HUES48 (cell line): Measurements from ENCODE around the gene CCDC107.

Experiments used
- H3K27ac ChIP-seq: one replicate; pipeline ENCODE4 v1.7.0; 2013; ENCODE audit warnings: low read depth, low read length, inconsistent platforms
- H3K27me3 ChIP-seq: 2 replicates; pipeline ENCODE4 v1.6.1; 2013; ENCODE audit warnings: mild to moderate bottlenecking, low read length; ENCODE audit not compliant: control insufficient read depth, insufficient read depth
- H3K36me3 ChIP-seq: 2 replicates; pipeline ENCODE4 v1.6.1; 2013; ENCODE audit warnings: low read length; ENCODE audit not compliant: control insufficient read depth, insufficient read depth
- H3K4me1 ChIP-seq: 2 replicates; pipeline ENCODE4 v1.6.1; 2013; ENCODE audit warnings: mild to moderate bottlenecking, low read length; ENCODE audit not compliant: control insufficient read depth, insufficient read depth
- H3K4me3 ChIP-seq: 2 replicates; pipeline ENCODE4 v1.5.1; 2013; ENCODE audit warnings: mild to moderate bottlenecking, low read depth, low read length
- H3K9ac ChIP-seq: 2 replicates; pipeline ENCODE4 v1.6.1; 2013; ENCODE audit warnings: mild to moderate bottlenecking, low read depth, low read length, moderate library complexity
- H3K9me3 ChIP-seq: 2 replicates; pipeline ENCODE4 v1.6.1; 2013; ENCODE audit warnings: low read length; ENCODE audit not compliant: control insufficient read depth, insufficient read depth

Gene CCDC107

DNA sequence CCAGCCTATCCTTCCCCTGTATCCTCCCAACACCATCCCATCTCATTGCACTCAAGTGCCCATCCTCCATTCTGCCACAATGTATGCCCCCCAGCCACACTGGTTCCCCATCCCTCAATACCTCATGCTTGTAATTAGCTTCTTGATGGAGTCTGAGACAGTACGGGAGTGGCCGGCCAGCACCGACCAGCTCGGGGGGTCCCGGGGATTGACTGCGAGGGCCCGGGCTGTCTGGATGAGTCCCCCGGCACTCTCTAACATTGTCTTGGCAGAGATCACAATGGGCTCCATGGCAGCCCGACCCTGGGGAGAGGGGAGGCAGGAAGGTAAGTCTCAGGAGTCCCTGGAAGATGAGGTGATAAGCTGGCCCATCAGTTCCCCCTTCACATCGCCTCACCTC is 48.9 kb downstream of the CCDC107 start:
- peaks cover 94% of the 10 kb centered on the region for H3K36me3 ChIP-seq
- H3K27ac ChIP-seq, result no peak overlapping the region
- H3K27me3 ChIP-seq, result no peaks in the 10 kb centered on the region
- no peaks in the 10 kb centered on the region for H3K4me1 ChIP-seq
- no peaks in the 10 kb centered on the region for H3K9me3 ChIP-seq
- H3K4me3 ChIP-seq, result no peak overlapping the region
- H3K9ac ChIP-seq, result no peak overlapping the region

DNA sequence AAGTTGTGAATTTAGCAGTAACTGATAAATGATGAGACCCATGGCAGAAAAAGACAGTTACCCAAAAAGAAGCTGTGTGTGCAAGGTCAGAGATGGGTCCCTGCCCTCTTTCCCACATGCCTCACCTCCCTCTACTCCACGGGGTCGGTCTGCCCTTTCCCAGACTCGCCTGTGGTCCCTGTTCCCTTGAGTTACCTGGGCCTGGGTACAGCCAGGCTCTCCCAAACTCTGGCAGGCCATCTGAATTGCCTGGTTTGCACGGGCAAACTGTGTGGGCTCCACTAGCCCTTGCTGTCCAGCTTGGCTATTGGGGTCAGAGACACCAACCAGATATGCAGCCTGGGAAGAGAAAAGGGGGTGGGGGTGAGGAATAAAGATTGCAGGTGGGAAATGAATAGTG is 50.1 kb downstream of the CCDC107 start:
- Histone ChIP-seq H3K27me3 (no peaks in the 10 kb centered on the region), H3K9ac (no peak overlapping the region), H3K4me3 (no peak overlapping the region), H3K4me1 (no peaks in the 10 kb centered on the region), H3K9me3 (no peaks in the 10 kb centered on the region), H3K27ac (no peak overlapping the region), H3K36me3 (peaks cover 95% of the 10 kb centered on the region)

DNA sequence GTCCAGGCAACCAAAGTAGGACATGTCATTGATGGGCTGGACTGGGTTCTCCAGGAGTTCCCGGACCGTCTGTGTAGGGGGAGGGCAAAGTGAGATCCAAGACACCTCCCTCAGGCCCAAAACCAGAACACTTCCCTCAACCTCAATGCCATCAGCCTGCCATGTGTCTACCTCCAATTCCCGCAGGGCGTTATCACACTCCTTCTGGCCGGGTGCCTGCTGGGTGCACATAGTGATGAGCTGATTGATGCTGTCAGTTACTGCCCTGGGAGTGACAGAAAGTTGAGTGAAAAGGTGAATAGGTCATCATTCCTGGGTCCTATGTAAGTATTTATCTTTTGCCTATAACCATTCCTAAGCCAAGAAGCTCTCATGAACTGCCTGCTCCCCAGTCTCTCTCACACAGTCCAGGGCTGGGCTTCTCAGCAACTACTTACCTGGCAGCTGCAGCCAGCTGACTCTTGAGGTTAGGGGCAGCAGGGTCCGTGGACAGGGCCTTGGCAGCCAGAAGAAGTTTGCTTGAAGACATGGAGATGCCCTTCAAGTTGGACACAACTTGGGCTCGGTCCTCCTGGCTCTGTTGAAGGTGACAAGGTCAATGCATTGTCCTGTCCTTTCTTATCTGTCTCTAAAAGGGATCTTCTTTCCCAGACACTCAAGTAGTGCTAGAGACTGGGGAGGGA is 52.9 kb downstream of the CCDC107 start:
- no peak overlapping the region for H3K4me3 ChIP-seq
- H3K9ac ChIP-seq, result no peak overlapping the region
- H3K36me3 ChIP-seq, result peaks cover 93% of the 10 kb centered on the region
- H3K27me3 ChIP-seq, result no peaks in the 10 kb centered on the region
- H3K27ac ChIP-seq, result no peak overlapping the region
- H3K4me1 ChIP-seq, result no peaks in the 10 kb centered on the region
- H3K9me3 ChIP-seq, result no peaks in the 10 kb centered on the region
